Measurements from ENCODE around the gene DUSP7. TPM values are rescaled to one million over a fixed set of nuclear protein-coding genes. Genes with fewer than 3 reads are reported as not detected.

The DUSP7 gene
- total and polyA plus RNA-seq, 2 experiments from 2014 or later, result 6.4 to 13.1 TPM

GRCh38 chr3:52094571-52095485 lies 38.5 kb upstream of the DUSP7 start:
- no peak for TF ChIP-seq EZH2 (IDR thresholded peaks at IDR 0.05; ENCODE audit: borderline replicate concordance)
- Histone ChIP-seq H3K36me3 (replicated peaks; ENCODE audit: insufficient read depth, low read depth) (no peaks in the 10 kb centered on the region), H3K9me3 (ENCODE audit: low read depth) (no peaks in the 10 kb centered on the region), H2AFZ (no peak overlapping the region), H3K27ac (no peak overlapping the region), H4K20me1 (ENCODE audit: insufficient read depth, poor library complexity, severe bottlenecking) (no peaks in the 10 kb centered on the region), H3K4me2 (no peak overlapping the region), H3K27me3 (no peaks in the 10 kb centered on the region), H3K79me2 (no peaks in the 10 kb centered on the region), H3K4me3 (no peak overlapping the region), H3K9me2 (replicated peaks; ENCODE audit: insufficient read depth) (no peaks in the 10 kb centered on the region), H3K4me1 (ENCODE audit: insufficient read depth) (peaks cover 20% of the 10 kb centered on the region)
- 96% methylated on average over 11 of the region's 11 CpGs for WGBS (ENCODE audit: low lambda C conversion rate, missing lambda C conversion rate)
- no peak for DNase-seq (ENCODE audit: low spot score)

- 96% methylated on average over 5 of the region's 7 CpGs for WGBS (ENCODE audit: low lambda C conversion rate, missing lambda C conversion rate)
- Histone ChIP-seq H3K4me1 (ENCODE audit: insufficient read depth) (peaks cover 28% of the 10 kb centered on the region), H3K4me2 (no peak overlapping the region), H3K9me2 (replicated peaks; ENCODE audit: insufficient read depth) (no peaks in the 10 kb centered on the region), H3K79me2 (no peaks in the 10 kb centered on the region), H3K27ac (no peak overlapping the region), H4K20me1 (ENCODE audit: insufficient read depth, poor library complexity, severe bottlenecking) (no peaks in the 10 kb centered on the region), H2AFZ (no peak overlapping the region), H3K4me3 (no peak overlapping the region), H3K9me3 (ENCODE audit: low read depth) (no peaks in the 10 kb centered on the region), H3K36me3 (replicated peaks; ENCODE audit: insufficient read depth, low read depth) (no peaks in the 10 kb centered on the region), H3K27me3 (no peaks in the 10 kb centered on the region)
- TF ChIP-seq EZH2 (IDR thresholded peaks at IDR 0.05; ENCODE audit: borderline replicate concordance) (no peak), EZH2phosphoT487 (IDR thresholded peaks at IDR 0.05; ENCODE audit: low read depth, severe bottlenecking, unreplicated experiment) (no peak), CTCF (IDR thresholded peaks at IDR 0.05; ENCODE audit: poor library complexity) (no peak)
- no peak for DNase-seq (ENCODE audit: low spot score)
These were observed 37.6 kb upstream of the DUSP7 start for GRCh38 chr3:52093756-52094545.

- no peaks in the 10 kb centered on the region for H3K27me3 ChIP-seq
- no peaks in the 10 kb centered on the region for H3K79me2 ChIP-seq
- peaks cover 34% of the 10 kb centered on the region for H3K4me1 ChIP-seq (ENCODE audit: insufficient read depth)
- no peaks in the 10 kb centered on the region for H4K20me1 ChIP-seq (ENCODE audit: insufficient read depth, poor library complexity, severe bottlenecking)
- no peak for TF ChIP-seq EZH2 (IDR thresholded peaks at IDR 0.05; ENCODE audit: borderline replicate concordance)
- TF ChIP-seq CTCF (IDR thresholded peaks at IDR 0.05; ENCODE audit: poor library complexity), result no peak
- no peak for TF ChIP-seq EZH2phosphoT487 (IDR thresholded peaks at IDR 0.05; ENCODE audit: low read depth, severe bottlenecking, unreplicated experiment)
- H3K4me2 ChIP-seq, result no peak overlapping the region
- 99% methylated on average over 7 of the region's 7 CpGs for WGBS (ENCODE audit: low lambda C conversion rate, missing lambda C conversion rate)
- H3K27ac ChIP-seq, result no peak overlapping the region
- DNase-seq (ENCODE audit: low spot score), result no peak
- H3K9me3 ChIP-seq (ENCODE audit: low read depth), result no peaks in the 10 kb centered on the region
- H3K4me3 ChIP-seq, result no peak overlapping the region
- no peaks in the 10 kb centered on the region for H3K36me3 ChIP-seq (replicated peaks; ENCODE audit: insufficient read depth, low read depth)
- no peak overlapping the region for H2AFZ ChIP-seq
- no peaks in the 10 kb centered on the region for H3K9me2 ChIP-seq (replicated peaks; ENCODE audit: insufficient read depth)
These were observed 36.5 kb upstream of the DUSP7 start for GRCh38 chr3:52092891-52093290.

GRCh38 chr3:52092271-52092660 lies 35.9 kb upstream of the DUSP7 start:
- TF ChIP-seq EZH2 (IDR thresholded peaks at IDR 0.05; ENCODE audit: borderline replicate concordance) (no peak), EZH2phosphoT487 (IDR thresholded peaks at IDR 0.05; ENCODE audit: low read depth, severe bottlenecking, unreplicated experiment) (no peak), CTCF (IDR thresholded peaks at IDR 0.05; ENCODE audit: poor library complexity) (no peak)
- H4K20me1 ChIP-seq (ENCODE audit: insufficient read depth, poor library complexity, severe bottlenecking), result no peaks in the 10 kb centered on the region
- H3K4me1 ChIP-seq (ENCODE audit: insufficient read depth), result peaks cover 34% of the 10 kb centered on the region
- no peak overlapping the region for H3K4me3 ChIP-seq
- no peaks in the 10 kb centered on the region for H3K9me3 ChIP-seq (ENCODE audit: low read depth)
- no peak overlapping the region for H3K4me2 ChIP-seq
- H3K27ac ChIP-seq, result no peak overlapping the region
- no peaks in the 10 kb centered on the region for H3K36me3 ChIP-seq (replicated peaks; ENCODE audit: insufficient read depth, low read depth)
- H3K9me2 ChIP-seq (replicated peaks; ENCODE audit: insufficient read depth), result no peaks in the 10 kb centered on the region
- no peaks in the 10 kb centered on the region for H3K79me2 ChIP-seq
- no peaks in the 10 kb centered on the region for H3K27me3 ChIP-seq
- WGBS (ENCODE audit: low lambda C conversion rate, missing lambda C conversion rate), result 88% methylated on average over 1 of the region's 1 CpG
- H2AFZ ChIP-seq, result no peak overlapping the region
- DNase-seq (ENCODE audit: low spot score), result no peak

All from hepatocyte (in vitro differentiated cells).